DOHH2 (cell line): ENCODE data around the gene EMC8.

Experiments used
- CTCF ChIP-seq: fragments of 200-600 bp; sonication (generic); IDR thresholded peaks from one replicate; pipeline ENCODE4 v1.5.1; 2014; ENCODE audit warnings: antibody characterized with exemption, mild to moderate bottlenecking, low read depth, low read length; ENCODE audit not compliant: poor library complexity, severe bottlenecking
- EZH2phosphoT487 ChIP-seq: fragments of 200-600 bp; sonication (generic); IDR thresholded peaks from 2 replicates; pipeline ENCODE4 v1.6.1; 2017; ENCODE audit warnings: borderline replicate concordance, mild to moderate bottlenecking, antibody characterized with exemption, low read length, moderate library complexity, mixed read lengths

GRCh38 chr16:85812031-85812807 lies 12.9 kb upstream of the EMC8 start:
- TF ChIP-seq CTCF = no peak
- no peak for TF ChIP-seq EZH2phosphoT487
